Karpas-422 (cell line): ENCODE results near the gene PRDM16. TPM values are rescaled to one million over a fixed set of nuclear protein-coding genes. Genes with fewer than 3 reads are reported as not detected.

ENCODE experiments used
- DNase-seq: peaks from one replicate; pipeline ENCODE4 v3.0.0-alpha.2; 2015
- H2AFZ ChIP-seq: fragments of 200-600 bp; sonication (generic); 2 replicates; pipeline ENCODE4 v1.6.1; 2014; ENCODE audit warnings: antibody characterized with exemption, low read length, mixed read lengths
- H3K27ac ChIP-seq: fragments of 200-600 bp; sonication (generic); 2 replicates; pipeline ENCODE4 v1.5.1; 2014; ENCODE audit warnings: mild to moderate bottlenecking, low read length, moderate library complexity
- H3K27me3 ChIP-seq: fragments of 200-600 bp; sonication (generic); 2 replicates; pipeline ENCODE4 v1.6.1; 2014; ENCODE audit warnings: low read length, mixed read lengths
- H3K36me3 ChIP-seq: fragments of 200-600 bp; sonication (generic); 2 replicates; pipeline ENCODE4 v1.6.1; 2014; ENCODE audit warnings: low read length, mixed read lengths; ENCODE audit not compliant: insufficient read depth
- H3K4me1 ChIP-seq: fragments of 200-600 bp; sonication (generic); 2 replicates; pipeline ENCODE4 v1.6.1; 2014; ENCODE audit warnings: mild to moderate bottlenecking, low read length, mixed read lengths
- H3K4me2 ChIP-seq: fragments of 200-600 bp; sonication (generic); 2 replicates; pipeline ENCODE4 v1.6.1; 2014; ENCODE audit warnings: low read length, low read depth, mild to moderate bottlenecking; ENCODE audit not compliant: poor library complexity, severe bottlenecking
- H3K4me3 ChIP-seq: fragments of 200-600 bp; sonication (generic); 2 replicates; pipeline ENCODE4 v1.5.1; 2014; ENCODE audit warnings: mild to moderate bottlenecking, antibody characterized with exemption, low read length, mixed read lengths
- H3K79me2 ChIP-seq: fragments of 200-600 bp; sonication (generic); 2 replicates; pipeline ENCODE4 v1.6.1; 2014; ENCODE audit warnings: mild to moderate bottlenecking, low read length, mixed read lengths
- H3K9ac ChIP-seq: fragments of 200-600 bp; sonication (generic); 2 replicates; pipeline ENCODE4 v1.6.0; 2014; ENCODE audit warnings: low read length
- H3K9me2 ChIP-seq: fragments of 200-600 bp; sonication (generic), shearing (Covaris generic); replicated peaks from 2 replicates; pipeline ENCODE4 v1.6.0; 2014; ENCODE audit warnings: mild to moderate bottlenecking, low read length, moderate library complexity; ENCODE audit not compliant: insufficient read depth
- H3K9me3 ChIP-seq: fragments of 300-700, 200-600 bp; sonication (generic); 2 replicates; pipeline ENCODE4 v1.6.1; 2014; ENCODE audit warnings: low read length, mixed read lengths
- H4K20me1 ChIP-seq: fragments of 200-600 bp; sonication (generic); 2 replicates; pipeline ENCODE4 v1.6.1; 2014; ENCODE audit warnings: mild to moderate bottlenecking, antibody characterized with exemption, low read length, low read depth; ENCODE audit not compliant: insufficient read depth
- total RNA-seq: library from RNA; depleted of rRNA; stranded (reverse); fragments of >200 nt; shearing (Covaris generic); gene quantifications from 2 replicates; pipeline ENCODE4 v1.2.3, GENCODE V29; 2014; ENCODE audit warnings: low replicate concordance

Gene PRDM16
- total RNA-seq, 1 experiment from 2014 or later: not detected

- no peaks in the 10 kb centered on the region for H3K27me3 ChIP-seq
- no peaks in the 10 kb centered on the region for H3K9me3 ChIP-seq
- H3K36me3 ChIP-seq: no peaks in the 10 kb centered on the region
- no peak for DNase-seq
- H3K9me2 ChIP-seq: no peaks in the 10 kb centered on the region
- H3K9ac ChIP-seq: no peak overlapping the region
- no peaks in the 10 kb centered on the region for H4K20me1 ChIP-seq
- no peak overlapping the region for H3K27ac ChIP-seq
- no peaks in the 10 kb centered on the region for H3K4me1 ChIP-seq
- H3K4me2 ChIP-seq: no peak overlapping the region
- no peak overlapping the region for H2AFZ ChIP-seq
- H3K4me3 ChIP-seq: no peak overlapping the region
- no peaks in the 10 kb centered on the region for H3K79me2 ChIP-seq
These were observed 296.0 kb downstream of the PRDM16 start for GRCh38 chr1:3364983-3365382.

- DNase-seq: no peak
- Histone ChIP-seq H3K4me3 (no peak overlapping the region), H2AFZ (no peak overlapping the region), H3K9me2 (no peaks in the 10 kb centered on the region), H3K4me1 (no peaks in the 10 kb centered on the region), H3K9me3 (no peaks in the 10 kb centered on the region), H3K79me2 (no peaks in the 10 kb centered on the region), H3K4me2 (no peak overlapping the region), H3K27me3 (no peaks in the 10 kb centered on the region), H4K20me1 (no peaks in the 10 kb centered on the region), H3K27ac (no peak overlapping the region), H3K9ac (no peak overlapping the region), H3K36me3 (no peaks in the 10 kb centered on the region)
These were observed 296.6 kb downstream of the PRDM16 start for GRCh38 chr1:3365523-3366125.

- Histone ChIP-seq H3K27ac (no peak overlapping the region), H3K4me3 (no peak overlapping the region), H3K36me3 (no peaks in the 10 kb centered on the region), H3K4me2 (no peak overlapping the region), H4K20me1 (no peaks in the 10 kb centered on the region), H3K4me1 (no peaks in the 10 kb centered on the region), H3K9me3 (no peaks in the 10 kb centered on the region), H3K9me2 (no peaks in the 10 kb centered on the region), H2AFZ (no peak overlapping the region), H3K9ac (no peak overlapping the region), H3K27me3 (no peaks in the 10 kb centered on the region), H3K79me2 (no peaks in the 10 kb centered on the region)
- DNase-seq: no peak
These were observed 297.4 kb downstream of the PRDM16 start for GRCh38 chr1:3366126-3367051.

- H3K4me3 ChIP-seq: no peak overlapping the region
- no peak for DNase-seq
- H4K20me1 ChIP-seq: no peaks in the 10 kb centered on the region
- H2AFZ ChIP-seq: no peak overlapping the region
- H3K9me2 ChIP-seq: no peaks in the 10 kb centered on the region
- no peaks in the 10 kb centered on the region for H3K79me2 ChIP-seq
- H3K36me3 ChIP-seq: no peaks in the 10 kb centered on the region
- no peak overlapping the region for H3K27ac ChIP-seq
- no peaks in the 10 kb centered on the region for H3K27me3 ChIP-seq
- H3K9ac ChIP-seq: no peak overlapping the region
- no peaks in the 10 kb centered on the region for H3K4me1 ChIP-seq
- no peak overlapping the region for H3K4me2 ChIP-seq
- no peaks in the 10 kb centered on the region for H3K9me3 ChIP-seq
These were observed 298.4 kb downstream of the PRDM16 start for GRCh38 chr1:3367376-3367775.

GRCh38 chr1:3368059-3368458 is 299.1 kb downstream of the PRDM16 start:
- Histone ChIP-seq H3K9me2 (no peaks in the 10 kb centered on the region), H3K27ac (no peak overlapping the region), H2AFZ (no peak overlapping the region), H3K79me2 (no peaks in the 10 kb centered on the region), H3K4me2 (no peak overlapping the region), H3K27me3 (no peaks in the 10 kb centered on the region), H3K36me3 (no peaks in the 10 kb centered on the region), H3K9ac (no peak overlapping the region), H3K4me3 (no peak overlapping the region), H3K4me1 (no peaks in the 10 kb centered on the region), H4K20me1 (no peaks in the 10 kb centered on the region), H3K9me3 (no peaks in the 10 kb centered on the region)
- no peak for DNase-seq

- H3K36me3 ChIP-seq: no peaks in the 10 kb centered on the region
- H3K4me2 ChIP-seq: no peak overlapping the region
- H2AFZ ChIP-seq: no peak overlapping the region
- no peaks in the 10 kb centered on the region for H3K79me2 ChIP-seq
- H3K9ac ChIP-seq: no peak overlapping the region
- no peaks in the 10 kb centered on the region for H3K9me2 ChIP-seq
- H3K27ac ChIP-seq: no peak overlapping the region
- H3K9me3 ChIP-seq: no peaks in the 10 kb centered on the region
- H3K27me3 ChIP-seq: no peaks in the 10 kb centered on the region
- no peak for DNase-seq
- no peaks in the 10 kb centered on the region for H3K4me1 ChIP-seq
- H4K20me1 ChIP-seq: no peaks in the 10 kb centered on the region
- H3K4me3 ChIP-seq: no peak overlapping the region
These were observed 299.9 kb downstream of the PRDM16 start for GRCh38 chr1:3368711-3369445.

GRCh38 chr1:3369446-3370076 is 300.6 kb downstream of the PRDM16 start:
- H4K20me1 ChIP-seq: no peaks in the 10 kb centered on the region
- H3K9me3 ChIP-seq: no peaks in the 10 kb centered on the region
- no peaks in the 10 kb centered on the region for H3K4me1 ChIP-seq
- no peak overlapping the region for H3K27ac ChIP-seq
- no peak overlapping the region for H3K9ac ChIP-seq
- no peak overlapping the region for H3K4me3 ChIP-seq
- H3K27me3 ChIP-seq: no peaks in the 10 kb centered on the region
- no peak overlapping the region for H2AFZ ChIP-seq
- H3K4me2 ChIP-seq: no peak overlapping the region
- DNase-seq: no peak
- H3K79me2 ChIP-seq: no peaks in the 10 kb centered on the region
- H3K9me2 ChIP-seq: no peaks in the 10 kb centered on the region
- H3K36me3 ChIP-seq: no peaks in the 10 kb centered on the region
